RPMI7951 (cell line): ENCODE data around the gene STK26. TPM values are rescaled to one million over a fixed set of nuclear protein-coding genes. Genes with fewer than 3 reads are reported as not detected.
"Not testable (repeated sequence)": the region's sequence is repeated elsewhere in the genome, so short reads cannot be mapped to it uniquely, and the experiment has no call there.

ENCODE experiments used
- DNase-seq: peaks from one replicate; pipeline ENCODE4 v3.0.0-alpha.2; 2012; ENCODE audit warnings: low read depth
- total RNA-seq: library from RNA; depleted of rRNA; stranded (reverse); fragments of >200 nt; shearing (Covaris generic); gene quantifications from 2 replicates; pipeline ENCODE4 v1.2.3, GENCODE V29; 2014; rRNA removed

STK26 gene
- 9.4 and 10.2 TPM in 2 replicates for total RNA-seq

DNA sequence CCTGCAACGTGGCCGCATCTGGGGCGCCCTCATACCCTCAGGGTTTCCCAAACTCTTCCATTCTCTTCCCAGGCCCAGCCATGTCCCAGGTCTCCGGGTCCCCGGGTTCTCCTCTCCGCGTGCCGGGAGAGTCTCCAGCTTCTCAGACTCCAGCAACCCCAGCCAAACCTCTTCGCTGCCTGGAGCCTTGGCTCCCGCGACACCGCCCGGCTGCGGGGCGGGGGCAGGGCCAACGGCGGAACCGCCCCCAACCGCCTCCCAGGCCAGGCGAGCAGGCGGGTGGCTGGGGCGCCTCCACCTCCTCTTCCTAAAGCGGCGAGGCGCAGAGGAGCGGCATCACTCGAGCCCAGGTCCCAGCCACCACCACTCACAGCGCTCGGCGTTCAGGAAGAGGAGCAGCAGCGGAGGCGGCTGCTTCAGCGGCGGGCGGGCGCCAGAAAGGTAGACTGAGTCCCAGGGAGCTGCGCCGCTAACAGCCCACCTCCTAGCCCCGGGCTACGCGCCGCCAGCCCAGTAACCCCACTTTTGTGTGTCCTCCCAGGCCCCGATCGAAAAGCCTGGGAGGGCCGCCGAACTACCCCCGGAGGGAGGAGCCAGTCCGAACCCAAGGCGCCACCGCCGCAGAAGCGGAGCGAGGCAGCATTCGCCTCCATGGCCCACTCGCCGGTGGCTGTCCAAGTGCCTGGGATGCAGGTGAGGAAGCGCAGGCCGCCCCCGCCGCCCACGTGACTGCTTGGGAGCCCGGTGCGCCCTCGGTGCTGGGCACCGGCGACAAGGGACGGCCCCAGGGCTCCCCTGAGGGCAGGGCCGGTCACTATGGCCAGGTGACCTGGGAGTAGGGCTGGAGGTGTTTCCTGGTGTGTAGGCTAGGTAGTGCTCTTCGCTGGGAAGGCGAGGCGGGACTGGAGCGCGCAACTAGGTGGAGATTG is at the start of gene STK26:
TSS of gene STK26 (plus strand) at position 336 of the 929 bp plus-strand sequence. CDS start at position 652, 316 bp downstream.
- peak; percentile 61 for DNase-seq

DNA sequence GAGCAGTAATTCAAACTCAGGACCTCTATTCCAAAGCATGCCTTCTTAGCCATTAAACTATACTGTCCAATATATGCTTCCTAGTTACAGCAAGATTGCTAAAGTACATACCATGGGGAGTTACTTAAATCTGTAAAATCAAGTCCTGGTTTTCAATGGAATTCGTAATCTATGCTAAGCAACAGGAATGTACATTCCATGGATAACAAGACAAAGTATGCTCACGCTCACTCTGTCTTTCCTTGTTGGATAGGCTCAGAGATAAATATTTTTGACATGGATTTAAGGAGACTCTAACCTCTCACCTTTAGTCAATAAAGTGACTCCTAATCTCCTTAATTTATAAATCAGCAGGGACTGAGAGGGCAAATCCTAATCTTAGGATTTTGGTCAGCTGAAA is 47.3 kb upstream of the STK26 start:
- no peak for DNase-seq

GRCh38 chrX:131977619-131978018 is 45.5 kb upstream of the STK26 start:
- DNase-seq: peak; percentile 3

DNA sequence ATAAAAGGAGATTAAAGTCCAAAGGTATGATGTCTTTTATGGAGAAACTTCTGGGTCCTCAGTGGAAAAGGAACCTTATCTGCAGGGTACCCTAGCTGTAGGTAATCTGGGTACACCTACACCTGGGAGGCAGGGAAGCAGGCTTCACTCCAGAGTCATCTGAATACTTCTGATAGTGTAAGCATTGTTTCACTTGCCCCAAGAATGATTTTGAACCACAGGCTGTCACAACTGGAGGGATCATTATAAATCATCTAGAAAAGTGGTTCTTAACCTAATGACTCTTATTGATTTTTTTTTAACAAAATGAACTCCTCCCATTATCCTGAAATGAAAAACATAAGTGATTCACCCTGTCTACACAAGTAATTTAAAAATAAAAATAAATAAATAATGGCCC is 44.0 kb upstream of the STK26 start:
- no peak for DNase-seq

- no peak for DNase-seq
Measured at GRCh38 chrX:131985526-131986049, 37.5 kb upstream of the STK26 start.

GRCh38 chrX:131987252-131987651 is 35.9 kb upstream of the STK26 start:
- no peak for DNase-seq

DNA sequence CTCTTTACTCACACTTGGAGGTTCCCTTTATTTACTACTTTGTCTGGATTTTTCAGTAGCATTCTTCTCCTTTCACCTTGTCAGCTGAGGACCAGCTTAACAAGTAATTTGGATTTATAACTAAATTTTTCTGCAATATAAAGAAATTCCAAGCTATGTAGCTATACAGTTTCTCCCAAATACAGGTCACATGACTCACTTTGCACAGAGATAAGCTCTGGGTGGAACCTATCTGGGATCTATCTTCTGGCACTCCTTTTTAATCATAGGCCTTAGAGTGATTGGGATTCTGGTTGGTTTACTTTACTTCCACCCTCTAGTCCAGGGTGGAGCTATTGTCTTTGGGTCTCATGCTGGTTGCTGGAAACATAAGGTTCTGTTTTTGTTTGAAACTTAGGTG is 34.9 kb upstream of the STK26 start:
- DNase-seq: no peak

DNA sequence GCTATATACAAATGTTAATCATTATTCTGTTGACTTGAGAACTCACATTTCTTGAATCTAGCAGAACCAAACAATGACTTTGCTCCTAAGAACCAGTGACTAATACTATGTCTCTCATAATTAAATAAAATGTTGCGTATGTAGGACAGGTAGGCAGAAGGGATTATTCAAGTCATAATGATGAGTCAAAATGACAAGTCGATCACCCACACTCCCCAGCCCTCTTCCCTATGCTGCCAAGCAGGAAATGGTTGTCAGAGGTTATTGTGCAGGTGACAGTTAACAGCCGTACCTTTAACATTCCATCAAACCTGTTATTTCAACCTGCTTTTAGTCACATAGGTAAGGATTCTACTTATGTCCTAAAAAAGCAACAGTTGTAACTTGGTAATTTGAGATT is 22.0 kb upstream of the STK26 start:
- no peak for DNase-seq

DNA sequence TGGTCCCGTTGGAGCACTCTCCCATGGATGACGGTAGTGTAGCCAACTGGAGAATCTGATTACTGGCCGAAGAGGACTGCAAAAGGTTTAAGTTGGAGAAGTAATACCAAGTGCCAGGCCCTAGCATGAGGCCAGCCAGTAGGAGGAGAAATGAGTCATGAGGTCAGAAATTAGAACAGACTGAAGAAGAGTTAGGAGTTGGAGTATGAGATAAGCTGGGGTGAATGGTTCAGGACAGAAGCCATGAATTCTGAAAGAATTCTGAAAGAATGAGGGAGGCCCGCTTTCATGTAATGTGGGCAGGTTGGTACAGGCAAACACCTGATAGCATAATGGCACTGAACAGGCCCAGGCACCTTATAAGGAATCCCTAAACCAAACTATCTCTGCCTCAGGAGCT is 18.4 kb upstream of the STK26 start:
- peak; percentile 7 for DNase-seq

GRCh38 chrX:132009350-132009749 is 13.8 kb upstream of the STK26 start:
- no peak for DNase-seq

- DNase-seq: not testable (repeated sequence)
Measured at GRCh38 chrX:132010213-132010612, 12.9 kb upstream of the STK26 start.

DNA sequence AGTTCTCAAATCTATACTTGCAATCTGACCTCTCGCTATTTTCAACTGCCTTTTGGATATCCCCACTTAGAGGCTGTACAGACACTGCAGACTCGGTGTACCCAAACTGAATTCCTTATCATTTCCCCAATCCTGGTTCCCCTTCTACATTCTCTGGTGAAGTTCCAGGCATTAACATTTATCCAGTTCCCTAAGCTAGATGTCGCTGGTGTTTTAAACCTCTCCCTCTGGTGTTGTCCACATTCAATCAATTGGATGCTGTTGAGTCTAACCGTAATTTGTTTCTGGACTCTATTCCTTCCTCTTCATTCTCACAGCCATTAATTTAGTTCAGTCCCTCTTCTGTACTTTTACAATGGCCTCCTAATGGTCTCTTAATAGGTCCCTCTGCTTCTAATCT is 7.2 kb upstream of the STK26 start:
- DNase-seq: no peak

GRCh38 chrX:132016628-132017430 is 6.3 kb upstream of the STK26 start:
- no peak for DNase-seq

DNA sequence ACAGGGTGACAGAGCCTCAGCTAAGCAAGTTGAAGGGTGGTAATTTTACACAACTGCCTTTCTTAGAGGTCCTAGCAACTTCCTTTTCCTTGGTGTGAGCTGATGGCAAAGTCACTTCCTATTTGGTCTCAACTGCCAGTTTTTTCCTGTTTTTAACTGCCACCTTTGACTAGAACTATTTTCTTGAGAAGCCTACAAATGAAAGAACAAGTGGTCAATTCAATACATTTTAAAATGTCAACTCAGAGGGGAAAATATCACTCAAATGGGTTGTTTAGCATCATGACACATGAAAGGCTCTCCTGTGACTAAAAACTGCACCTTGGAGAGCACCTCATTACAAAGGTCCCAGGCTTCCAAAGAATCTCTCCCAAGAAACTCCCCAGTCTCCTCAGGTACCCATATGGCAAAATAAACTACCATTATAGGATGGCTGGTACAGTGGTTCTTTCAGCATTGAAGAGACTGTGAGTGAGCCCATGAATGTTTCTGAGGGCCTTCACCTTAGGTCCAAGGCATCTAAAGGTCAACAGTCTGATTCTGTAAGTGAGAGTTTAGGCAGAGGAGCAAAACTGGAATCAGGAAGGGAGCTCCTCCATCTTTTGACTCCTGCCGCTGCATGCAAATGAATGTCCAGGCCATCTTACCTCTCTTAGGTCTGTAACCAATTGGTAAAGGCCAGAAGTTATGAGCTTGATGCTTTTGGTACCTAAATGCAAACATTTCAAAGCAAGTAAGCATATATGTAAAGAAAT is 5.5 kb upstream of the STK26 start:
- no peak for DNase-seq

DNA sequence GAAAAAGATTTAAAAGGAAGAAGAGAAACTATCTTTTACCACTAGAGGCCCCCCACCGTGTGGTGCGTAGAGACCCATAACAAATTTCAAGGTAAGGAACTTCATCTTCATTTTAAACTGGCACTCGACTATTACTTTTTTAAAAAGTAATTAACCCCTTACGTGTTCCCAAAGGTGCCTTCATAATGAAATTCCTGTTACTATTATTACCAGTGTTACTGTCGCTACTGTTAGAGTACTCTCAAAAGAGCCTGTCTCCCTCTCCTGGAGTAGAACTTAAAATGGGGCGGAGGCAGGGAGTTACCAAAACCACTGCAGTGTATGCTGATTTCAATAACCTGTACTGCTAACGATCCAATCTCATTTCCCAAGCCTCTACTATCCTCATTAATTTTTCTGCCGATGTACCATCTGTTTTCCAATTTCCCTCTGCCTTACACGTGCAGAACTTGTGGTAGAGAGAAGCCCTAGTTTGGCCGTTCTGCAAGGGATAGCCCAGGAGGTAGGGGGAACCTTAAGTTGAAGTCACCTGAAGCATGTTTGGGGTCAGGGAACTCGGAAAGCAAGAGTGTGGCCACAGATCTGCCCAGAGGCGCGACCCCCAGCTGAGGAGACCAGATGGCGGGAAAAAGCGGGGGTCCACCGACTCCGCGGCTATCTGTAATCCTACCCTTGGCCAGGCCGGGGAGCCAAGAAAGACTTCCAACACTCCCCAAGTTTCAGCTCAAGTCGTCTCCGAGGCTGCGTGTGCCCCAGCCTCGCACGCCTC is 720 bp upstream of the STK26 start:
- no peak for DNase-seq

DNA sequence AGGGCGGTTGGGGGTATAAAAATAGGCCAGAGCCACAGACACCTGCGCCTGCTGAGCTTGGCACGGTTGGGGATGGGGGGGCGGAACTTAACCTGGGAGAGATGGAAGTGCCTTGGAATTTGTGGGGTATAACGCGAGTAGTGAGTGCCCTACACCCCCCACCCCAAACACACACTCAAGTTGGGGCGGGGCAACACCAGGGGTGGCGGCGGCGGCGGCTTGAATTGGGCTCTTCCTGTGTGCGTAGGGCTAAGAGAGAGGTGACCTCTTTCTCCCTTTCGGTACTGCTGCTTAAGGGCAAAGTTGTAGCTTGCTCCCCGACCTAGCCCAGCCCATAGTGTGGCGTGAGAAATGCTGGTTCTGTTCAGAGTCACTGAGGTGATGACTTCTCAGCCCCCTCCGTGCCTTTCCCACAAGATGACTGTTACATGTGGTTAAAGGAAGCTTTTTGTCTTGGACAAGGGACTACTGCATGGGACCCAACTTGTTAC is 839 bp downstream of the STK26 start:
- DNase-seq: peak; percentile 15

DNA sequence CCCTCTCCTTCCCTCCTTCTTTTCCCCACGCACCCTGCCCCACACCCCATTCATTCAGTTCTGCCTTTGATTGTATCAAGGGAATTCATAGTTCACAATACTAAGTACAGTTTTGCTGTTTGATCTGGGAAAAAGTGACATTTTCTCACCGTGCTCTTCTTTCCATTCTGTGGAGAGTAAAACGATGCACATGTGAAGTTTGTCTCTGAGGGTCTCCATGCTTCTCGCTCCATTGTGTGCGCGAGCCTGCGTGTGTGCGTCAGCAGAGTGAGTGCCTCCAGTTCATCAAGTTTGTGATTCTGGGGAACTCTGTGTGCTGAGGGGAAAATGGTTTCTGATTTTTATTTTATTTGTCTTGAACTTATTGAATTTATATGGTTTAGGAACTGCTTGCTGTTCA is 1.9 kb downstream of the STK26 start:
- DNase-seq: no peak

- DNase-seq: no peak
Measured at GRCh38 chrX:132030264-132030663, 7.2 kb downstream of the STK26 start.

DNA sequence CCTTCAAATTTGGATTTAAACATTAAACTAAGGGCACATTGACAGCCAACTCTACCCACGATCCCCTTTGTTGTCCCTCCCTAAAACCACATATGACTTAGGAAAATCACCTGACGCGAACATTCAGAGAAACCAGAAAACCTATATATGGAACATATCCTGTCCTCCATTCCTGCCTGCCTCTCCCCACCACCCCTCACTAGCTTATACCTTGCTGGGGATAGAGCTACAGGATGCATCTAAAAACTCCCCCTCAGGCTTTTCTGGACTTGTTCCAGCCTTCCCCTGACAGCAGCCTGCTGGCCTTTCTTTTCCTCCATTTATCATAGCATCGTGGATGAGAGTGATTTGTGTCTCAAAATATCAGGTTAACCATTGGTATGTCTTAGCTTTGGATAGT is 8.8 kb downstream of the STK26 start:
- DNase-seq: no peak

DNA sequence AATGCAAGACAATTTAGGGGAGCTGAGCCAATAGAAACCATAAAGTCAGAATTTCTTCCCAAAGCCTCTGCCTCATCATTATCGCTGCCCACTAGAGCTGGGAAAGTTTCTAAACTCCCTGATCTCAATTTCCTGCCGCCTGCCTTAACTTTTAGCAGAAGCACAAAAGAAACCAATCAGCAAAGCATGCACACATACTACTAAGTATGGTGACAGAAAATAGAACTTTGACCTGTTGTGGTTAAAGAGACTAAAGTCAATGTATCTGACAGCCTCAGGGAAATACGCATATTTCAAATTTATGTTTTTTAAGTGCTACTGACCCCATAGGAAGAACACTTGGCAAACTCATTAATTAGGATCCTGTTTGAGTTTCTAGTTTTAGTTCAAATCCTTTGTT is 10.1 kb downstream of the STK26 start:
- DNase-seq: no peak

GRCh38 chrX:132034648-132035047 is 11.5 kb downstream of the STK26 start:
- no peak for DNase-seq
